Stomach smooth muscle (tissue), 2 donors: ENCODE data around the gene C11orf24.
A peak's percentile ranks its signal among the peaks of the same experiment; 100 is the strongest.

ENCODE experiments used
- H3K27ac ChIP-seq: one replicate; pipeline ENCODE4 v1.7.0; 2013; ENCODE audit warnings: mild to moderate bottlenecking, low read length, inconsistent platforms
- H3K27me3 ChIP-seq, 2 donors: one replicate each; pipeline ENCODE4 v1.7.0; 2013; ENCODE audit warnings: low read length in 2 of 2; ENCODE audit not compliant: insufficient read depth in 2 of 2, control insufficient read depth in 1 of 2
- H3K36me3 ChIP-seq, 2 donors: one replicate each; pipeline ENCODE4 v1.7.0; 2013; ENCODE audit warnings: low read length in 2 of 2; ENCODE audit not compliant: control insufficient read depth in 2 of 2, insufficient read depth in 2 of 2
- H3K4me1 ChIP-seq: one replicate; pipeline ENCODE4 v1.7.0; 2013; ENCODE audit warnings: low read length; ENCODE audit not compliant: control insufficient read depth, insufficient read depth
- H3K4me3 ChIP-seq, 2 donors: one replicate each; pipeline ENCODE4 v1.7.0; 2013; ENCODE audit warnings: low read length in 2 of 2
- H3K9ac ChIP-seq, 2 donors: one replicate each; pipeline ENCODE4 v1.7.0; 2013; ENCODE audit warnings: low read length in 2 of 2, mild to moderate bottlenecking in 1 of 2
- H3K9me3 ChIP-seq, 2 donors: one replicate each; pipeline ENCODE4 v1.7.0; 2013; ENCODE audit warnings: low read length in 2 of 2; ENCODE audit not compliant: control insufficient read depth in 2 of 2
- donor health status: healthy.
- donor health status: Pancreatic carcinoma.

Gene C11orf24

GRCh38 chr11:68282141-68282860, 10.5 kb upstream of the C11orf24 start:
- H3K36me3 ChIP-seq, result no peaks in the 10 kb centered on the region
- no peak overlapping the region for H3K9ac ChIP-seq
- no peak overlapping the region for H3K27ac ChIP-seq
- no peaks in the 10 kb centered on the region for H3K9me3 ChIP-seq
- no peak overlapping the region for H3K4me3 ChIP-seq
- H3K4me1 ChIP-seq, result no peaks in the 10 kb centered on the region
- H3K27me3 ChIP-seq, result no peaks in the 10 kb centered on the region

DNA sequence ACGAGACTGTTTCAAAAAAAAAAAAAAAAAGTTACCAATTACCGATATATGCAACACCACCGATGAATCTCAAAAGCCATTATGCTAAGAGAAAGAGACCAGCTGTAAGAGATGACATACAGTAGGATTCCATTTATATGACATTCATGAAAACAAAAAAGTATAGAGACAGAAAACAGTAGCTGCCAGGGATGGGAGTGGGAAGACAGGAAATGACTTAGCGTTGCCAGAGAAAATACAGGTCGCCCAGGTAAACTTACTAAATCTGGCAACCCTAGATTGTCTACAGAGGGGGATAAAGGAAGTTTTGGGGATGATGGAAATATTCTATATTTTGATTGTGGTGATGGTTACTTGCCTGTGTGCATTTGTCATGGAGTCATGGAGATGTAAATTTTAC, 7.9 kb upstream of the C11orf24 start:
- Histone ChIP-seq H3K9ac (no peak overlapping the region), H3K27me3 (no peaks in the 10 kb centered on the region), H3K9me3 (no peaks in the 10 kb centered on the region), H3K4me1 (no peaks in the 10 kb centered on the region), H3K36me3 (no peaks in the 10 kb centered on the region), H3K4me3 (no peak overlapping the region), H3K27ac (no peak overlapping the region)

- Histone ChIP-seq H3K4me1 (peaks cover 4% of the 10 kb centered on the region), H3K27me3 (no peaks in the 10 kb centered on the region), H3K27ac (no peak overlapping the region), H3K4me3 (no peak overlapping the region), H3K9me3 (no peaks in the 10 kb centered on the region), H3K9ac (no peak overlapping the region), H3K36me3 (no peaks in the 10 kb centered on the region)
Observed at GRCh38 chr11:68276861-68277260, 5.1 kb upstream of the C11orf24 start.

GRCh38 chr11:68275721-68276507, 4.1 kb upstream of the C11orf24 start:
- H3K4me3 ChIP-seq, result no peak overlapping the region
- H3K27me3 ChIP-seq, result no peaks in the 10 kb centered on the region
- H3K27ac ChIP-seq, result no peak overlapping the region
- no peak overlapping the region for H3K9ac ChIP-seq
- H3K36me3 ChIP-seq, result no peaks in the 10 kb centered on the region
- H3K4me1 ChIP-seq, result peaks cover 4% of the 10 kb centered on the region
- no peaks in the 10 kb centered on the region for H3K9me3 ChIP-seq

- Histone ChIP-seq H3K4me1 (peaks cover 18% of the 10 kb centered on the region), H3K27ac (no peak overlapping the region), H3K4me3 (no peak overlapping the region), H3K9ac (no peak overlapping the region), H3K9me3 (no peaks in the 10 kb centered on the region), H3K27me3 (no peaks in the 10 kb centered on the region), H3K36me3 (no peaks in the 10 kb centered on the region)
Observed at GRCh38 chr11:68274306-68274705, 2.5 kb upstream of the C11orf24 start.

DNA sequence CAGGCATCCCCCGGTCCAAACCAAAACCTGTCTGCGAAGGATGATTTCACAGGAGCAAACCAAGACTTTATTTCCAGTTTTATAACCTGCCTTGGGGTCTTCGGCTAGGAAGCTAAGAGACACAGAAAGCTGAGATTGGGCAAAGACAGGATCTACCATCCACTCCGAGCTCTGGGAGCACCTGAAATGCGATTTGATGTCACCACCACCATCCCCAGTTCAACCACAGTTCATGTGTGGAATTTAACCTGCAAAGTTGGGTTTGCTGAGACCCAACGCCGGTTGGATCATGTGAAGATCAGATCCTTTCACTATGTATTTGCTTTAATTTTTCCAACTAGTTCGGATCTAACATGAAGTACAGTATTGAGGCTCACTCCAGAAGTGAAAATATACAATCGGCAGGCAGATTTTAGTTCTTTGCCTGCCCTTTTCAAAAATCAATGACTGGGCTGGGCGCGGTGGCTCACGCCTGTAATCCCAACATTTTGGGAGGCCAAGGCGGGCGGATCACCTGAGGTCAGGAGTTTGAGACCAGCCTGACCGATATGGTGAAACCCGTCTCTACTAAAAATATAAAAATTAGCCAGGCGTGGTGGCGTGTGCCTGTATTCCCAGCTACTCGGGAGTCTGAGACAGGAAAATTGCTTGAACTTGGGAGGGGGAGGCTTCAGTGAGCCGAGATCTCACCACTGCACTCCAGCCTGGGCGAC, 1.4 kb upstream of the C11orf24 start:
- H3K4me3 ChIP-seq, result no peak overlapping the region
- H3K9ac ChIP-seq, result no peak overlapping the region
- H3K36me3 ChIP-seq, result no peaks in the 10 kb centered on the region
- no peaks in the 10 kb centered on the region for H3K9me3 ChIP-seq
- peaks cover 19% of the 10 kb centered on the region for H3K4me1 ChIP-seq
- no peaks in the 10 kb centered on the region for H3K27me3 ChIP-seq
- no peak overlapping the region for H3K27ac ChIP-seq

DNA sequence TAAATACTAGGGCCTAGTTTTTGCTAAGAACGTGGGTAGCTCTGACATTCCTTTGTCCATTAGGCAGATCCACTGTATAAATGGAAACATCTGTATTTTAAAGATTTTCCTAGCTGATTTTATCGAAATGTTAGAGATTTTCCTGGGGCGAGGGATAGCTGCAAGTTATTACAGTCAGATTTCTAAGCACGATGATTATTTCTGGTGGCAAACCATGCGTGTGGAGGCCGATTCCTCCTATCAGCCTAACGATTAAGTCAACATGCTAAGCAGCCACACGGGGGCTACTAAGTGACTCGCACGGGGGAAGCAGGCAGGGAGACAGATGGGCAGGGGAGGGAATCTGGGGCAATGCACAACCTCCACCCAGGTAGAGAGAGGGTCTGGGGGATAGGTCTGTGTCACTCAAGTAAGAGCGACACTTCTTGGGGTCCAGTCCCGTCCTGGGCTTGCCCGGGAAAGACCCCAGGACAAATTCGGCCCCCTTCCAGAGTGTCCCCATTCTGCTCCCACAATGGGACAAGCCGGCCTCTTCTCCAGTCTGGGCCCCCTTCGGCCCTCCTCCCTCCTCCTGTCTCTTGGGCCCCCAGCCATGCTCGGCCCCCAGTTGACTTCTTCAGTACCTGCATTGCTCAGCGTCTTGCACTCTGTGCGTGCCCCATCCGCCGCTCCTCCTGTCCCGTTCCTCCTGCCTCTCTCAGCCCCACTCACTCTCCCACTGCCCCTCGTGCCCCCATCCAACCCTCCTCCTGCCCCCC, 571 bp downstream of the C11orf24 start:
- peak overlapping the region; percentile 68 to 93 for H3K4me3 ChIP-seq
- H3K9ac ChIP-seq, result peak overlapping the region; percentile 85 to 94
- peaks cover 19% of the 10 kb centered on the region for H3K4me1 ChIP-seq
- H3K9me3 ChIP-seq, result no peaks in the 10 kb centered on the region
- H3K36me3 ChIP-seq, result peaks cover 15 to 17% of the 10 kb centered on the region in 2 donors
- H3K27ac ChIP-seq, result peak overlapping the region; percentile 89
- H3K27me3 ChIP-seq, result no peaks in the 10 kb centered on the region

- peaks cover 17 to 21% of the 10 kb centered on the region in 2 donors for H3K36me3 ChIP-seq
- peaks cover 19% of the 10 kb centered on the region for H3K4me1 ChIP-seq
- no peaks in the 10 kb centered on the region for H3K27me3 ChIP-seq
- H3K9me3 ChIP-seq, result no peaks in the 10 kb centered on the region
- H3K9ac ChIP-seq, result peak overlapping the region; percentile 85 to 94
- H3K27ac ChIP-seq, result no peak overlapping the region
- peak overlapping the region; percentile 68 to 93 for H3K4me3 ChIP-seq
Observed at GRCh38 chr11:68270196-68271022, 1.4 kb downstream of the C11orf24 start.

GRCh38 chr11:68269414-68270081, 2.2 kb downstream of the C11orf24 start:
- peak overlapping the region; percentile 6 to 17 for H3K9ac ChIP-seq
- H3K36me3 ChIP-seq, result peaks cover 21 to 27% of the 10 kb centered on the region in 2 donors
- H3K4me1 ChIP-seq, result peaks cover 19% of the 10 kb centered on the region
- no peaks in the 10 kb centered on the region for H3K27me3 ChIP-seq
- H3K27ac ChIP-seq, result no peak overlapping the region
- H3K9me3 ChIP-seq, result no peaks in the 10 kb centered on the region
- H3K4me3 ChIP-seq, result peak overlapping the region in 1 of 2 donors; percentile 40
